Stimulated activated CD4-positive, alpha-beta T cell treated with anti-CD3 and anti-CD28 coated beads, Interleukin-15, amount 100 ng/mL, for 24 hours (primary cell): ENCODE measurements around the gene C2orf68.
"Not testable (repeated sequence)": the region's sequence is repeated elsewhere in the genome, so short reads cannot be mapped to it uniquely, and the experiment has no call there.

Source experiments
- DNase-seq: peaks from one replicate; pipeline ENCODE4 v3.0.0-alpha.2; 2020

The C2orf68 gene

GRCh38 chr2:85598594-85599340 lies 13.1 kb downstream of the C2orf68 start:
- no peak for DNase-seq

- no peak for DNase-seq
Measured at GRCh38 chr2:85597241-85597640, 14.6 kb downstream of the C2orf68 start.

- DNase-seq = no peak
Measured at GRCh38 chr2:85596486-85597143, 15.3 kb downstream of the C2orf68 start.

GRCh38 chr2:85596026-85596333 lies 15.9 kb downstream of the C2orf68 start:
- DNase-seq = peak; percentile 55

GRCh38 chr2:85595301-85596025 lies 16.4 kb downstream of the C2orf68 start, which contains the start of gene RNF181:
Gene RNF181 (plus strand): TSS chr2:85595745. CDS start chr2:85595764, 19 bp downstream.
- DNase-seq = peak; percentile 93

- DNase-seq = no peak
Measured at GRCh38 chr2:85594715-85595300, 17.1 kb downstream of the C2orf68 start.

GRCh38 chr2:85593023-85593422 lies 18.8 kb downstream of the C2orf68 start:
- DNase-seq = no peak

GRCh38 chr2:85592299-85592698 lies 19.6 kb downstream of the C2orf68 start:
- not testable (repeated sequence) for DNase-seq

GRCh38 chr2:85591563-85591962 lies 20.3 kb downstream of the C2orf68 start:
- no peak for DNase-seq

GRCh38 chr2:85590950-85591349 lies 20.9 kb downstream of the C2orf68 start:
- DNase-seq = no peak

GRCh38 chr2:85589982-85590791 lies 21.7 kb downstream of the C2orf68 start:
- no peak for DNase-seq

GRCh38 chr2:85589181-85589580 lies 22.7 kb downstream of the C2orf68 start:
- DNase-seq = no peak

GRCh38 chr2:85588645-85589044 lies 23.2 kb downstream of the C2orf68 start:
- DNase-seq = no peak

- DNase-seq = no peak
Measured at GRCh38 chr2:85588236-85588635, 23.6 kb downstream of the C2orf68 start.

- DNase-seq = no peak
Measured at GRCh38 chr2:85585781-85586105, 26.1 kb downstream of the C2orf68 start.

- peak; percentile 44 for DNase-seq
Measured at GRCh38 chr2:85584857-85585780, 26.7 kb downstream of the C2orf68 start.

- peak; percentile 34 for DNase-seq
Measured at GRCh38 chr2:85584354-85584856, 27.5 kb downstream of the C2orf68 start, which contains the start of gene VAMP5. Gene VAMP5 (plus strand): TSS chr2:85584431. CDS start chr2:85584491, 60 bp downstream.

GRCh38 chr2:85583667-85584353 lies 28.1 kb downstream of the C2orf68 start:
- peak; percentile 58 for DNase-seq

GRCh38 chr2:85582492-85582891 lies 29.4 kb downstream of the C2orf68 start:
- DNase-seq = no peak

GRCh38 chr2:85580206-85580605 lies 31.7 kb downstream of the C2orf68 start:
- no peak for DNase-seq
